K562 (cell line): ENCODE measurements around the gene KCNK7. TPM values are rescaled to one million over a fixed set of nuclear protein-coding genes. Genes with fewer than 3 reads are reported as not detected.

Experiments used
- ATAC-seq: fragments of 200-7000 bp; cut with Tn5 transposase; 3 replicates; pipeline ENCODE4 v1.9.1; 2020; ENCODE audit warnings: moderate library complexity
- BruUV-seq: library from RNA; stranded (reverse); fragments of 400-500 nt; replicated peaks from 2 replicates; lab custom pipeline; 2021; lab: Mats Ljungman, UMichigan
- CTCF ChIA-PET: fragments of 300-600 bp; formaldehyde crosslinking; extraction: SDS; loops from one replicate; lab custom pipeline; 2021; ENCODE audit warnings: low intra/inter-chr PET ratio; lab: Yijun Ruan, JAX
- POLR2A ChIA-PET: fragments of 300-600, 350-650 bp; sonication (Branson Sonifier 250); formaldehyde crosslinking; extraction: SDS; loops from one replicate; lab custom pipeline; 2021; ENCODE audit warnings: antibody characterized with exemption, inconsistent platforms; lab: Yijun Ruan, JAX
- DNase-seq, 4 experiments: peaks; one replicate each; pipeline versions ENCODE4 v3.0.0 to v3.0.0-alpha.2; 2011 to 2018; ENCODE audit warnings: low spot score in 3 of 4, mixed read lengths in 3 of 4; ENCODE audit errors: extremely low read depth in 1 of 4
- FAIRE-seq: peaks from 2 replicates; lab custom pipeline; 2011; peaks lifted over from hg19 to GRCh38; lab: Jason Lieb, UNC
- H2AFZ ChIP-seq: 2 replicates; pipeline ENCODE4 v1.6.0; 2011; ENCODE audit warnings: low read depth, low read length, control low read depth, inconsistent platforms
- H3K27ac ChIP-seq: fragments of 200-600 bp; 3 replicates; pipeline ENCODE4 v1.8.0; 2011; ENCODE audit warnings: low read depth, mild to moderate bottlenecking, control low read depth, inconsistent platforms, low read length, moderate library complexity, mixed read lengths; ENCODE audit errors: extremely low read depth
- H3K27me3 ChIP-seq, 2 experiments: fragments of 300-600 bp in 1 of 2; 2 replicates in 1 of 2; 3 replicates in 1 of 2; pipeline versions ENCODE4 v1.6.0 to v1.8.0; 2011; ENCODE audit warnings: inconsistent platforms in 2 of 2, low read length in 2 of 2, mild to moderate bottlenecking in 1 of 2, mixed read lengths in 1 of 2, moderate library complexity in 1 of 2; ENCODE audit not compliant: control insufficient read depth in 2 of 2, insufficient read depth in 2 of 2
- H3K36me3 ChIP-seq: fragments of 300-600 bp; 3 replicates; pipeline ENCODE4 v1.8.0; 2011; ENCODE audit warnings: mild to moderate bottlenecking, low read length, inconsistent platforms; ENCODE audit not compliant: control insufficient read depth, insufficient read depth
- H3K4me1 ChIP-seq, 2 experiments: fragments of 200-600 bp in 1 of 2; replicated peaks in 1 of 2; 2 replicates in 1 of 2; 3 replicates in 1 of 2; pipeline versions ENCODE4 v1.5.1 to v1.8.0; 2011; ENCODE audit warnings: inconsistent platforms in 2 of 2, low read length in 2 of 2, mild to moderate bottlenecking in 1 of 2, mixed read lengths in 1 of 2, moderate library complexity in 1 of 2; ENCODE audit not compliant: control insufficient read depth in 2 of 2, insufficient read depth in 2 of 2
- H3K4me2 ChIP-seq: 2 replicates; pipeline ENCODE4 v1.6.1; 2011; ENCODE audit warnings: low read length, control low read depth, inconsistent platforms, mixed read lengths; ENCODE audit not compliant: insufficient read depth
- H3K4me3 ChIP-seq: fragments of 200-600 bp; sonication (generic), shearing (Covaris generic); 2 replicates; pipeline ENCODE4 v1.5.1; 2016; ENCODE audit warnings: control low read depth, inconsistent platforms
- H3K79me2 ChIP-seq: fragments of 200-600 bp; 3 replicates; pipeline ENCODE4 v1.8.0; 2011; ENCODE audit warnings: low read length, inconsistent platforms; ENCODE audit not compliant: control insufficient read depth, insufficient read depth
- H3K9ac ChIP-seq, 2 experiments: 2 replicates each; pipeline versions ENCODE4 v1.6.0 to v1.6.1; 2011; ENCODE audit warnings: low read depth in 2 of 2, low read length in 2 of 2, control low read depth in 1 of 2, inconsistent platforms in 1 of 2, mild to moderate bottlenecking in 1 of 2, mixed read lengths in 1 of 2; ENCODE audit not compliant: insufficient read depth in 1 of 2
- H3K9me1 ChIP-seq: one replicate; pipeline ENCODE4 v1.6.0; 2011; ENCODE audit warnings: inconsistent platforms, mild to moderate bottlenecking, low read length, moderate library complexity; ENCODE audit not compliant: control insufficient read depth, insufficient read depth
- H3K9me3 ChIP-seq: replicated peaks from 2 replicates; pipeline ENCODE4 v1.5.1; 2011; ENCODE audit warnings: low read depth, low read length, inconsistent platforms; ENCODE audit not compliant: control insufficient read depth, insufficient read depth
- H4K20me1 ChIP-seq: replicated peaks from 2 replicates; pipeline ENCODE4 v1.6.1; 2011; ENCODE audit warnings: low read length, inconsistent platforms, mixed read lengths; ENCODE audit not compliant: control insufficient read depth, insufficient read depth
- CBFA2T2 ChIP-seq: fragments of 450-650 bp; conservative IDR thresholded peaks from 2 replicates; pipeline ENCODE4 v1.6.1; 2017; ENCODE audit warnings: mild to moderate bottlenecking
- FOXO4 ChIP-seq: fragments of 450-650 bp; formaldehyde crosslinking; IDR thresholded peaks from 2 replicates; pipeline ENCODE4 v1.4.0; 2020; ENCODE audit warnings: mild to moderate bottlenecking, moderate library complexity
- KDM4B ChIP-seq, 2 experiments: fragments of 450-650 bp in 1 of 2; sonication (generic) in 1 of 2; IDR thresholded peaks; 2 replicates each; pipeline ENCODE4 v1.6.1; 2016 to 2017; ENCODE audit warnings: borderline replicate concordance in 2 of 2, antibody characterized with exemption in 1 of 2, low read depth in 1 of 2, mild to moderate bottlenecking in 1 of 2
- LARP7 ChIP-seq: fragments of 450-650 bp; IDR thresholded peaks from 2 replicates; pipeline ENCODE4 v1.6.1; 2016
- MAX ChIP-seq: sonication (generic); formaldehyde crosslinking; IDR thresholded peaks from 2 replicates; pipeline ENCODE4 v1.9.0; 2022; ENCODE audit warnings: mild to moderate bottlenecking, missing genetic modification reagents
- MTA3 ChIP-seq: fragments of 450-650 bp; formaldehyde crosslinking; IDR thresholded peaks from 2 replicates; pipeline ENCODE4 v1.6.1; 2017; ENCODE audit warnings: mild to moderate bottlenecking, borderline replicate concordance
- MXD1 ChIP-seq: fragments of 250-450 bp; sonication (Bioruptor Pico); IDR thresholded peaks from 2 replicates; pipeline ENCODE4 v1.8.0; 2021; ENCODE audit warnings: borderline replicate concordance, mild to moderate bottlenecking, moderate library complexity; ENCODE audit not compliant: poor library complexity, severe bottlenecking
- SRF ChIP-seq, 2 experiments: fragments of 250-450, 450-650 bp in 1 of 2; sonication (Bioruptor Pico) in 1 of 2; sonication (generic) in 1 of 2; formaldehyde crosslinking; IDR thresholded peaks; 2 replicates each; pipeline versions ENCODE4 v1.5.0 to v1.5.1; 2020 to 2022; ENCODE audit warnings: mild to moderate bottlenecking in 1 of 2, missing genetic modification reagents in 1 of 2
- WGBS: fragments of 100-300 bp; shearing (Covaris generic); methylation state at CpG from one replicate; pipeline ENCODE4 v1.1.6; 2016; ENCODE audit warnings: low coverage, mixed read lengths; ENCODE audit not compliant: insufficient coverage; ENCODE audit errors: missing lambda C conversion rate; 5-methylcytosine and 5-hydroxymethylcytosine counted together
- in situ Hi-C: fragments of 300-500 bp; cut with MboI; formaldehyde crosslinking; loops from 4 replicates; pipeline ENCODE4 v1.15.0; 2018; ENCODE audit warnings: inconsistent platforms, mixed read lengths
- intact Hi-C: fragments of 100-400 bp; cut with micrococcal nuclease; formaldehyde crosslinking; loops from 2 replicates; pipeline ENCODE4 v1.14.2; 2022
- polyA plus RNA-seq, 8 experiments: library from polyadenylated mRNA; depleted of rRNA in 4 of 8; stranded (reverse) in 5 of 8; unstranded in 3 of 8; fragments of >200 nt; fragmentation: Nextera tagmentation in 2 of 8; fragmentation: Illumina TruSeq in 1 of 8; extraction: Ambion mirVana in 2 of 8; extraction: Trizol in 1 of 8; gene quantifications; 2 replicates each; pipeline versions ENCODE4 v1.2.1 to v1.2.3, GENCODE V29; 2011 to 2014; ENCODE audit warnings: inconsistent platforms in 1 of 8, missing spikeins in 1 of 8
- total RNA-seq, 7 experiments: library from RNA; depleted of rRNA in 6 of 7; stranded (reverse); fragments of >200 nt in 6 of 7; fragmentation: Illumina TruSeq in 2 of 7; extraction: Trizol in 2 of 7; gene quantifications; 2 replicates each; pipeline versions ENCODE4 v1.2.1 to v1.2.3, GENCODE V29; 2011 to 2021; ENCODE audit warnings: low replicate concordance in 1 of 7

The KCNK7 gene
- total and polyA plus RNA-seq, 9 of the 15 experiments (the other 6 are each of a cell fraction or from before 2014, with no cell fraction given): 0.07 to 0.40 TPM; not detected in 7

GRCh38 chr11:65559535-65559934 lies 36.1 kb downstream of the KCNK7 start:
- DNase-seq (no peak), ATAC-seq (no peak), FAIRE-seq (peak; percentile 15)
- H3K9ac ChIP-seq: peak overlapping the region in 1 of 2 experiments; percentile 82; a peak in 2 of 4 replicates
- CTCF ChIA-PET: no interaction called here
- BruUV-seq: no TSS peak
- no peaks in the 10 kb centered on the region for H3K9me1 ChIP-seq
- no peaks in the 10 kb centered on the region for H3K9me3 ChIP-seq
- no peak overlapping the region for H3K4me2 ChIP-seq
- no peak overlapping the region for H2AFZ ChIP-seq
- intact Hi-C loops: no loop called here
- H3K79me2 ChIP-seq: no peaks in the 10 kb centered on the region
- H3K4me3 ChIP-seq: no peak overlapping the region
- TF ChIP-seq SRF (CRISPR knock-in tag; IDR thresholded peaks at IDR 0.05): no peak
- TF ChIP-seq MTA3: no peak
- TF ChIP-seq KDM4B (IDR thresholded peaks at IDR 0.05; ENCODE audit: borderline replicate concordance in 2 of 2, low read depth in 1 of 2): no peak
- TF ChIP-seq LARP7: no peak
- TF ChIP-seq MAX (CRISPR knock-in tag): no peak
- TF ChIP-seq CBFA2T2: no peak
- no peak for TF ChIP-seq MXD1 (CRISPR knock-in tag)
- TF ChIP-seq FOXO4 (CRISPR knock-in tag): no peak
- WGBS: 72% methylated on average over 3 of the region's 5 CpGs
- H3K36me3 ChIP-seq: no peaks in the 10 kb centered on the region
- POLR2A ChIA-PET: interaction anchor here (0.6 to 3.6 kb wide), 5 partner anchors 12 to 60 kb away, joined by 3 to 22 read pairs (median 8); partner anchors contain the start of genes FAM89B, MALAT1 and ZNRD2
- no peaks in the 10 kb centered on the region for H3K27me3 ChIP-seq
- H3K4me1 ChIP-seq: peaks cover 44 to 69% of the 10 kb centered on the region in 2 experiments
- in situ Hi-C loops: no loop called here
- H3K27ac ChIP-seq: no peak overlapping the region
- no peaks in the 10 kb centered on the region for H4K20me1 ChIP-seq
